ENCODE data around the gene CEP128.

CEP128 gene

GRCh38 chr14:80977221-80977620 lies 35.7 kb upstream of the CEP128 start:
- Histone ChIP-seq H3K27me3 (ENCODE audit: control insufficient read depth in 5 of 5, insufficient read depth in 4 of 5, low read length in 5 of 5) (no peaks in the 10 kb centered on the region), H3K9ac (ENCODE audit: low read length in 5 of 5) (no peak overlapping the region), H3K4me1 (ENCODE audit: control insufficient read depth in 5 of 5, insufficient read depth in 5 of 5, low read length in 5 of 5) (peaks cover 0 to 35% (median 23%) of the 10 kb centered on the region in 5 donors), H3K4me3 (ENCODE audit: low read depth in 1 of 5, low read length in 5 of 5) (no peak overlapping the region), H3K27ac (ENCODE audit: low read depth, low read length) (no peak overlapping the region), H3K36me3 (ENCODE audit: control insufficient read depth in 5 of 5, insufficient read depth in 5 of 5, low read length in 5 of 5) (no peaks in the 10 kb centered on the region), H3K9me3 (ENCODE audit: control insufficient read depth in 5 of 5, low read length in 5 of 5) (no peaks in the 10 kb centered on the region)

- Histone ChIP-seq H3K4me3 (ENCODE audit: low read depth in 1 of 5, low read length in 5 of 5) (no peak overlapping the region), H3K36me3 (ENCODE audit: control insufficient read depth in 5 of 5, insufficient read depth in 5 of 5, low read length in 5 of 5) (no peaks in the 10 kb centered on the region), H3K27ac (ENCODE audit: low read depth, low read length) (peak overlapping the region; percentile 68), H3K4me1 (ENCODE audit: control insufficient read depth in 5 of 5, insufficient read depth in 5 of 5, low read length in 5 of 5) (peaks cover 0 to 35% (median 23%) of the 10 kb centered on the region in 5 donors), H3K9ac (ENCODE audit: low read length in 5 of 5) (no peak overlapping the region), H3K9me3 (ENCODE audit: control insufficient read depth in 5 of 5, low read length in 5 of 5) (no peaks in the 10 kb centered on the region), H3K27me3 (ENCODE audit: control insufficient read depth in 5 of 5, insufficient read depth in 4 of 5, low read length in 5 of 5) (no peaks in the 10 kb centered on the region)
Measured at GRCh38 chr14:80974679-80975078, 33.1 kb upstream of the CEP128 start.

- Histone ChIP-seq H3K9ac (ENCODE audit: low read length in 5 of 5) (peak overlapping the region in 1 of 5 donors; percentile 6), H3K4me3 (ENCODE audit: low read depth in 1 of 5, low read length in 5 of 5) (no peak overlapping the region), H3K27me3 (ENCODE audit: control insufficient read depth in 5 of 5, insufficient read depth in 4 of 5, low read length in 5 of 5) (no peaks in the 10 kb centered on the region), H3K36me3 (ENCODE audit: control insufficient read depth in 5 of 5, insufficient read depth in 5 of 5, low read length in 5 of 5) (no peaks in the 10 kb centered on the region), H3K27ac (ENCODE audit: low read depth, low read length) (peak overlapping the region; percentile 68), H3K9me3 (ENCODE audit: control insufficient read depth in 5 of 5, low read length in 5 of 5) (no peaks in the 10 kb centered on the region), H3K4me1 (ENCODE audit: control insufficient read depth in 5 of 5, insufficient read depth in 5 of 5, low read length in 5 of 5) (peaks cover 0 to 35% (median 23%) of the 10 kb centered on the region in 5 donors)
Measured at GRCh38 chr14:80973931-80974641, 32.5 kb upstream of the CEP128 start.

- peaks cover 0 to 5% (median 0%) of the 10 kb centered on the region in 5 donors for H3K4me1 ChIP-seq (ENCODE audit: control insufficient read depth in 5 of 5, insufficient read depth in 5 of 5, low read length in 5 of 5)
- no peak overlapping the region for H3K4me3 ChIP-seq (ENCODE audit: low read depth in 1 of 5, low read length in 5 of 5)
- no peaks in the 10 kb centered on the region for H3K36me3 ChIP-seq (ENCODE audit: control insufficient read depth in 5 of 5, insufficient read depth in 5 of 5, low read length in 5 of 5)
- H3K27me3 ChIP-seq (ENCODE audit: control insufficient read depth in 5 of 5, insufficient read depth in 4 of 5, low read length in 5 of 5), result no peaks in the 10 kb centered on the region
- no peak overlapping the region for H3K9ac ChIP-seq (ENCODE audit: low read length in 5 of 5)
- H3K9me3 ChIP-seq (ENCODE audit: control insufficient read depth in 5 of 5, low read length in 5 of 5), result no peaks in the 10 kb centered on the region
- no peak overlapping the region for H3K27ac ChIP-seq (ENCODE audit: low read depth, low read length)
Measured at GRCh38 chr14:80965037-80965436, 23.5 kb upstream of the CEP128 start.

GRCh38 chr14:80959496-80959895 lies 18.0 kb upstream of the CEP128 start:
- Histone ChIP-seq H3K27me3 (ENCODE audit: control insufficient read depth in 5 of 5, insufficient read depth in 4 of 5, low read length in 5 of 5) (peaks cover 0 to 10% (median 7%) of the 10 kb centered on the region in 5 donors), H3K9me3 (ENCODE audit: control insufficient read depth in 5 of 5, low read length in 5 of 5) (no peaks in the 10 kb centered on the region), H3K4me3 (ENCODE audit: low read depth in 1 of 5, low read length in 5 of 5) (no peak overlapping the region), H3K4me1 (ENCODE audit: control insufficient read depth in 5 of 5, insufficient read depth in 5 of 5, low read length in 5 of 5) (peaks cover 3 to 15% (median 13%) of the 10 kb centered on the region in 5 donors), H3K9ac (ENCODE audit: low read length in 5 of 5) (no peak overlapping the region), H3K36me3 (ENCODE audit: control insufficient read depth in 5 of 5, insufficient read depth in 5 of 5, low read length in 5 of 5) (no peaks in the 10 kb centered on the region), H3K27ac (ENCODE audit: low read depth, low read length) (no peak overlapping the region)

GRCh38 chr14:80958939-80959338 lies 17.4 kb upstream of the CEP128 start:
- H3K36me3 ChIP-seq (ENCODE audit: control insufficient read depth in 5 of 5, insufficient read depth in 5 of 5, low read length in 5 of 5), result no peaks in the 10 kb centered on the region
- H3K4me1 ChIP-seq (ENCODE audit: control insufficient read depth in 5 of 5, insufficient read depth in 5 of 5, low read length in 5 of 5), result peaks cover 4 to 15% (median 13%) of the 10 kb centered on the region in 5 donors
- no peak overlapping the region for H3K9ac ChIP-seq (ENCODE audit: low read length in 5 of 5)
- H3K27me3 ChIP-seq (ENCODE audit: control insufficient read depth in 5 of 5, insufficient read depth in 4 of 5, low read length in 5 of 5), result peaks cover 0 to 10% (median 7%) of the 10 kb centered on the region in 5 donors
- H3K4me3 ChIP-seq (ENCODE audit: low read depth in 1 of 5, low read length in 5 of 5), result no peak overlapping the region
- H3K27ac ChIP-seq (ENCODE audit: low read depth, low read length), result no peak overlapping the region
- H3K9me3 ChIP-seq (ENCODE audit: control insufficient read depth in 5 of 5, low read length in 5 of 5), result no peaks in the 10 kb centered on the region

- no peak overlapping the region for H3K4me3 ChIP-seq (ENCODE audit: low read depth in 1 of 5, low read length in 5 of 5)
- no peak overlapping the region for H3K27ac ChIP-seq (ENCODE audit: low read depth, low read length)
- peaks cover 4 to 15% (median 13%) of the 10 kb centered on the region in 5 donors for H3K4me1 ChIP-seq (ENCODE audit: control insufficient read depth in 5 of 5, insufficient read depth in 5 of 5, low read length in 5 of 5)
- no peaks in the 10 kb centered on the region for H3K9me3 ChIP-seq (ENCODE audit: control insufficient read depth in 5 of 5, low read length in 5 of 5)
- no peaks in the 10 kb centered on the region for H3K36me3 ChIP-seq (ENCODE audit: control insufficient read depth in 5 of 5, insufficient read depth in 5 of 5, low read length in 5 of 5)
- H3K27me3 ChIP-seq (ENCODE audit: control insufficient read depth in 5 of 5, insufficient read depth in 4 of 5, low read length in 5 of 5), result peaks cover 0 to 10% (median 7%) of the 10 kb centered on the region in 5 donors
- no peak overlapping the region for H3K9ac ChIP-seq (ENCODE audit: low read length in 5 of 5)
Measured at GRCh38 chr14:80958226-80958625, 16.7 kb upstream of the CEP128 start.

- Histone ChIP-seq H3K27ac (ENCODE audit: low read depth, low read length) (no peak overlapping the region), H3K36me3 (ENCODE audit: control insufficient read depth in 5 of 5, insufficient read depth in 5 of 5, low read length in 5 of 5) (no peaks in the 10 kb centered on the region), H3K9ac (ENCODE audit: low read length in 5 of 5) (no peak overlapping the region), H3K9me3 (ENCODE audit: control insufficient read depth in 5 of 5, low read length in 5 of 5) (no peaks in the 10 kb centered on the region), H3K27me3 (ENCODE audit: control insufficient read depth in 5 of 5, insufficient read depth in 4 of 5, low read length in 5 of 5) (peaks cover 0 to 10% (median 7%) of the 10 kb centered on the region in 5 donors), H3K4me3 (ENCODE audit: low read depth in 1 of 5, low read length in 5 of 5) (no peak overlapping the region), H3K4me1 (ENCODE audit: control insufficient read depth in 5 of 5, insufficient read depth in 5 of 5, low read length in 5 of 5) (peaks cover 4 to 15% (median 13%) of the 10 kb centered on the region in 5 donors)
Measured at GRCh38 chr14:80957613-80958012, 16.1 kb upstream of the CEP128 start.

GRCh38 chr14:80956922-80957321 lies 15.4 kb upstream of the CEP128 start:
- H3K9ac ChIP-seq (ENCODE audit: low read length in 5 of 5), result no peak overlapping the region
- H3K9me3 ChIP-seq (ENCODE audit: control insufficient read depth in 5 of 5, low read length in 5 of 5), result no peaks in the 10 kb centered on the region
- no peaks in the 10 kb centered on the region for H3K36me3 ChIP-seq (ENCODE audit: control insufficient read depth in 5 of 5, insufficient read depth in 5 of 5, low read length in 5 of 5)
- H3K4me3 ChIP-seq (ENCODE audit: low read depth in 1 of 5, low read length in 5 of 5), result no peak overlapping the region
- no peak overlapping the region for H3K27ac ChIP-seq (ENCODE audit: low read depth, low read length)
- H3K27me3 ChIP-seq (ENCODE audit: control insufficient read depth in 5 of 5, insufficient read depth in 4 of 5, low read length in 5 of 5), result peaks cover 0 to 10% (median 7%) of the 10 kb centered on the region in 5 donors
- H3K4me1 ChIP-seq (ENCODE audit: control insufficient read depth in 5 of 5, insufficient read depth in 5 of 5, low read length in 5 of 5), result peaks cover 4 to 15% (median 13%) of the 10 kb centered on the region in 5 donors

- H3K27me3 ChIP-seq (ENCODE audit: control insufficient read depth in 5 of 5, insufficient read depth in 4 of 5, low read length in 5 of 5), result peaks cover 0 to 10% (median 7%) of the 10 kb centered on the region in 5 donors
- H3K4me1 ChIP-seq (ENCODE audit: control insufficient read depth in 5 of 5, insufficient read depth in 5 of 5, low read length in 5 of 5), result peaks cover 4 to 15% (median 13%) of the 10 kb centered on the region in 5 donors
- H3K27ac ChIP-seq (ENCODE audit: low read depth, low read length), result no peak overlapping the region
- H3K36me3 ChIP-seq (ENCODE audit: control insufficient read depth in 5 of 5, insufficient read depth in 5 of 5, low read length in 5 of 5), result no peaks in the 10 kb centered on the region
- peak overlapping the region in 1 of 5 donors; percentile 79 for H3K4me3 ChIP-seq (ENCODE audit: low read depth in 1 of 5, low read length in 5 of 5)
- no peaks in the 10 kb centered on the region for H3K9me3 ChIP-seq (ENCODE audit: control insufficient read depth in 5 of 5, low read length in 5 of 5)
- H3K9ac ChIP-seq (ENCODE audit: low read length in 5 of 5), result no peak overlapping the region
Measured at GRCh38 chr14:80956102-80956501, 14.6 kb upstream of the CEP128 start.
